HG03097 (cell line): ENCODE data around the gene TMEM39B.
"Not testable (repeated sequence)": the region's sequence is repeated elsewhere in the genome, so short reads cannot be mapped to it uniquely, and the experiment has no call there.

Experiments used
- ATAC-seq: cut with Tn5 transposase; IDR thresholded peaks from one replicate; pipeline ENCODE4 v1.9.1; 2021; ENCODE audit not compliant: unreplicated experiment, low FRiP score

The TMEM39B gene

DNA sequence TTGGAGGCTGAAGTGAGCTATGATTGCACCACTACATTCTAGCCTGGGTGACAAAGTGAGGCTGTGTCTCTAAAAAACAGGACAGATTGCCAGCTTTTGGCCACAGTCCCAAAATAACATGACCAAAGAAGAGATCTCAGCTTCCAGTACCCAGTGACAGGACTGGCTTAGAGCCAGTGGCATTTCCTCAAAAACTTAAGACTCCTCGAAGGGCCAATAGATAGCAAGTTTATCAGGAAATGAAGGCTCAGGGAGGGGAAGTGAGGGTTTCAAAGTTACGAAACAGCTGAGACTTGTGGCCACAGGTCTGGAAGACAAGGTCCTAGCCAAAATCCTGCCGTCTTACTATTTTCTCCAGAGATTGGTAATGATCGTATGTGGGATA, 6.3 kb upstream of the TMEM39B start:
- no peak for ATAC-seq

GRCh38 chr1:32068957-32069588, 3.7 kb upstream of the TMEM39B start:
- ATAC-seq = no peak

- no peak for ATAC-seq
These were observed 749 bp upstream of the TMEM39B start for GRCh38 chr1:32071758-32072621.

DNA sequence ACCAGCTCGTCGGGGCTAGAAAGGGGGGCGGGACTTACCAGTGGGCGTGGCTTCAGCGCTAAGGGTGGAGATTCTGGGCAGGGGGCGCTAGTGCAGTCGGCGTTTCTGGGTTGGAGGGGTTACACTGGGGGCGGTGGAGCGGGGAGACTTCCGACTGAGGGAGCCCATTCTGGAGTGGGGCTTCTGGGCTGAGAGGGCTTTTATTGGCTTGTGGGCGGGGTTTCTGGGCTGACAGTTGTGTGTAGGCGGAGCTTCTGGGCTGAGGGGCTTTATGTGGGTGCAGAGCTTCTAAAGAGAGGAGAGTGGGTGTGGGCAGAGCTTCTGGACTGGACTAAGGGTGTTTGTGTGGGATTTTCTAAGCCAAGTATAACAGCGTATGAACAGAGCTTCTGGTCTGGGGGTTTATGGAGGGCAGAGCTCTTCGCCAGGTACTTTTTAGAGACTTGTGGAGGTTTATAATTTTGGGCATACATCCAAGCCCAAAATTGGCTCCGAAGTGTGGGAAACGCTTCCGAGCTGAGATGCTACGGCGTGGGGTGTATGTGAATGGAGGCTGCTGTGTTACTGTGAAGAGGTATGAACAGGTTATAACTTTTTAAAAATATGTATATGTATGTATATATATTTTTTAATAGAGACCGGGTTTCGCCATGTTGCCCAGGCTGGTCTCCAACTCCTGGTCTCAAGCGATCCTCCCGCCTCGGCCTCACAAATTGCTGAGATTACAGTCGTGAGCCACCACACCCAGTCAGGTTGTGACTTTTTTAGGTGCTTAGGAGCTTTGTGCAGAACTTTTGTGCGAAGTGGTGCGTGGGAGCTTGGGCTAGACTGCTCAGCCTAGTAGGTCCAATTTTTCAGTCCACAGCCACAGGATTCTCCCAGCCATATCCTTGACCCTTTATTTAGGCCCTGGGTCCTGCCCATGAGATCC, 825 bp downstream of the TMEM39B start:
- no peak for ATAC-seq

GRCh38 chr1:32074841-32075240, 2.1 kb downstream of the TMEM39B start:
- no peak for ATAC-seq

GRCh38 chr1:32077451-32077850, 4.7 kb downstream of the TMEM39B start:
- ATAC-seq = no peak

GRCh38 chr1:32082022-32082421, 9.3 kb downstream of the TMEM39B start:
- no peak for ATAC-seq

- not testable (repeated sequence) for ATAC-seq
These were observed 13.6 kb downstream of the TMEM39B start for GRCh38 chr1:32086381-32086780.

- no peak for ATAC-seq
These were observed 18.4 kb downstream of the TMEM39B start for GRCh38 chr1:32091176-32091575.

- ATAC-seq = no peak
These were observed 18.9 kb downstream of the TMEM39B start for GRCh38 chr1:32091591-32091990.

GRCh38 chr1:32094746-32095521, 22.2 kb downstream of the TMEM39B start:
- ATAC-seq = no peak

GRCh38 chr1:32099426-32099825, 26.7 kb downstream of the TMEM39B start:
- no peak for ATAC-seq

GRCh38 chr1:32100359-32100758, 27.6 kb downstream of the TMEM39B start:
- ATAC-seq = no peak

DNA sequence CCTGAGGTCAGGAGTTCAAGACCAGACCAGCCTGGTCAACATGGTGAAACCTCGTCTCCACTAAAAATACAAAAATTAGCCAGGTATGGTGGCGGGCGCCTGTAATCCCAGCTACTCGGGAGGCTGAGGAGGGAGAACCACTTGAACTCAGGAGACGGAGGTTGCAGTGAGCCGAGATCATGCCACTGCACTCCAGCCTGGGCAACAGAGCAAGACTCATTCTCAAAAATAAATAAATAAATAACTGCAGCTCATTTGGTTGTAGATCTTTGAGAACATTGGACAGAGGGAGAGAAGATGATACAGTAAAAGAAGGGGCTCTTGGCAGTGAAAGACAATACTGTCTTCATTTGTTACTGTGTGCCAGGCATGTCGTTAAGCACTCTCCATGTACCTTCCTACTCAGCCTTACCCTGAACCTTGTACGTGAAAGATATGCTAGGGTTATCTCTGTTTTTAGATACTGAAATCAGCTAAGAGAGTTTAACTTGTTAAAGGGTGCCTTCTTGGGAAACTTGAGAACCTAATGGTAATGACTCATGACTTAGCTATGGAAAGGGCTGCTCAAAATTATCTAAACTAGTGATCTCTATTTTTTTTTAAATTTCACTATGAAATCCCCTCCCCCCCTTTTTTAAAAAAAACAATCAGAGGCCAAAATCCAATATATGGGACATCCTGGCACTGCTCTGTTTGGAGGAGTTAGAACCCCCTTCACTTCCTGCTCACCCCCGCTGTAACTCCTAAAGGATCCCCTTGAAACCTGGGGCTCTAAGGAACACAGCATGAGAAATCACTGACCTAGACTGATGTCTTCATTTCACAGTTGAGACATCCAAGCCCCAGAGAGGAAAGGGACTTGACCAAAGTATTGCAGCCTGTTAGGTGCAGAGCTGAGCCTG, 28.3 kb downstream of the TMEM39B start:
- no peak for ATAC-seq

GRCh38 chr1:32104127-32104526, 31.4 kb downstream of the TMEM39B start:
- ATAC-seq = no peak

DNA sequence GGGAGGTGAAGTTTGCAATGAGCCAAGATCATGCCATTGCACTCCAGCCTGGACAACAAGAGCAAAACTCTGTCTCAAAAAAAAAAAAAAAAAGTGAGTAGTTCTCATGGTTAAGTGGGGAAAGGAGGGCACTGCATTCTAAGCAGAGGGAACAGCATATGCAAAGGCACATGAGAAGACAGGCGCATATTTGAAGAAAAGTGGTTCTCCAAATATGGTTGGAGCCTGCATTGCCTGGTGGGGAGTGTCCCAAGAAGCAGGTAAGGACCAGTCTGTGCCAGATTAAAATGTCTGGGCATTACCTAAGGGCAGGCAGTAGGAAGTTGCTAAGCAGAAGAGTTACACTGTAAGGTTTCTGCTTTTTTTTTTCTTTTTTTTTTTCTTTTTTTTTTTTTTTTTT, 32.6 kb downstream of the TMEM39B start:
- no peak for ATAC-seq

DNA sequence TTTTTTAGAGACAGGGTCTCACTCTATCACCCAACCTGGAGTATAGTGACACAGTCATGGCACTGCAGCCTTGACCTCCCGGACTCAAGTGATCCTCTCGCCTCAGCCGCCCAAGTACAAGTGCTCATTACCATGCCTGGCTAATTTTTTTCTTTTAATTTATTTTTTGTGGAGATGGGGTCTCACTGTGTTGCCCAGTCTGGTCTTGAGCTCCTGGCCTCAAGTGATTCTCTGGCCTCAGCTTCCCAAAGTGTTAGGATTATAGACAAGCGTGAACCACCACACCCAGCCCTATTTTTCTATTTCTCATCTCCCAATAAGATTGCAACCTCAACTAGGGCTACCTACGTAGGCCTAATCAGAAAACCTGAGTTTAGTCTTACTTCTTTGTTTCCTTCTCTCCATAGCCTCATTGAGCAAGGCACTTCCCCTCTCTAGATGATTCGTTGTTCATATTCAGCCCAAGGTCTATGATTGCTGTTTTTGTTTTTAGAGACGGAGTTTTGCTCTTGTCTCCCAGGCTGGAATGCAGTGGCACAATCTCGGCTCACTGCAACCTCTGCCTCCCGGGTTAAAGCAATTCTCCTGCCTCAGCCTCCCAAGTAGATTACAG, 34.0 kb downstream of the TMEM39B start:
- ATAC-seq = no peak

DNA sequence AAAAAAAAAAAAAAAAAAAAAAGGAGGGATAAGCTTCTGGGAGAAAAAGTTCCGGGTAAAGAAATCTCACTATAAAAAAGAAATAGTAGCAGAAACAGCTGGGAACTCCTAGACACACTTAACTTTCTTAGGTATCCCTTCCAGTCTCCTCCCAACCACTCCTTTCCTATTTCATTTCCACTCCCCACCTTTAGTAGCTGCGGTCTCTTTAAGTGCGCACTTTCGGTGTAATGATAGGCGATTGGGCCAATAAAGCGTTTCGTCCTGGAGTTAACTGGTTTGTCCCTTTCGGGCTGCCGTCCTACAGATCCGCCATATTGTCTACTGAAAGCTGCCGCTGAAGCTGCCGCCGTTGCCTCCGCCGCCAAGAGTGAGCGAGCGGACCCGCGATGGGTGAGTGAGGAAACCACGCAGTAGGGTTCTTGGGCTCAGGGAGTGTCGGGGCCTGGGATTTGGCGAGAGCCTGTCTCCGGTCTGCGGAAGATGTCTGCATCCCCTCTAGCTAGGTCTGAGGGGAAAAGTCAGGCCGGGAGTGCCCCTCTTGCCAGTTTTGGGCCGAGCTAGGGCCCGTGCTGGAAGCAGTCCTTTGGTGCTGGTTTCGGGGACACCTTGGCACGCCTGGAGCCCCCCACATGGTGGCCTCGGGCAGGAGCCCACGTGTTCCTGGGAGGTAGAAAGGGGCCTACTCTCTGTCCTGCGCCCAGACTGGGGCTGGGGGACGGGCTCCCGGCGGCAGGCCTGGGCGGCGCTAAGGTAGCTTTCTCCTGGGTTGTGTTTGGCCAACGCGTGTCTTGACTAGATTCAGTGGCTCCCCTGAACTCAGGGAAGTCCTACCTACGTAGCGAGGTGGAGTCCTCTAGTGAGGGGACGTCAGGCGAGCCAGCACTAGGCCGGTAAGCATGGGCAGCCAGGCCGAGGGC, 35.3 kb downstream of the TMEM39B start, which contains the start of gene KPNA6:
TSS of gene KPNA6 (plus strand) at position 315 of the 920 bp plus-strand sequence. CDS start at position 390, 75 bp downstream.
- ATAC-seq = peak; percentile 67
